Stimulated activated naive CD4-positive, alpha-beta T cell treated with Interleukin-2 at 50 U/mL for 16 hours (primary cell): ENCODE results near the gene DNAAF5.

Experiments
- DNase-seq: peaks from one replicate; lab custom pipeline; 2025; lab: John Stamatoyannopoulos, UW

Gene DNAAF5

DNA sequence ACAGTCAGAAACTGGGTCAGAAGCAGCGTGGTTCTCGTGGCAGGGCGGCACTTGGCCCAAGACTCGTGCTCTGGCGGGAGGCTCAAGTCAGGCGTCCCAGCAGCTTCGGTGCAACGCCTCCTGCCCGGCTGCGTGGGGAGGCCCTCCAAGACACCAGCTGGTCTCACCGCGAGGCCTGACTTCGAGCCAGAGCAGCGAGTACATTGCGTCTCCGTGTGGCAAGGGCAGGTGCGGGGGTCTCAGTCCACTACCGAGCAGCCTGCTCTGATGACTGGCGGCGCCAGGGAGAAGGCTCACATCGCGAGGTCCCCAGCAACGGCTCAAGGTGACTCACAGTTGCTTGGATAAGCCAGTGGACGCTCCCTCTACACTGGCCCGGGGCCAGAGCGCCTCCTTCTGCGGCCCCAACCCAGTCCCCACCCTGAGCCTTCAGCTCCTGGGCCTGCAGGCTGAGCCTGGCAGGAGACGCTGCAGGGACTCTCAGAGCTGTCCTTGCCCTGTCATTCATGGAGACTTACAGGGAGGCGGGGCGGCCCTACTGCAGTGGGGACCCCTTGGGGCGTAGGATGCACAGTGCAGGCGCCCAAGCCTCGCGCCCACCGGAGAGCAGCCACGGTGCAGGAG lies 42.5 kb downstream of the DNAAF5 start:
- no peak for DNase-seq

DNA sequence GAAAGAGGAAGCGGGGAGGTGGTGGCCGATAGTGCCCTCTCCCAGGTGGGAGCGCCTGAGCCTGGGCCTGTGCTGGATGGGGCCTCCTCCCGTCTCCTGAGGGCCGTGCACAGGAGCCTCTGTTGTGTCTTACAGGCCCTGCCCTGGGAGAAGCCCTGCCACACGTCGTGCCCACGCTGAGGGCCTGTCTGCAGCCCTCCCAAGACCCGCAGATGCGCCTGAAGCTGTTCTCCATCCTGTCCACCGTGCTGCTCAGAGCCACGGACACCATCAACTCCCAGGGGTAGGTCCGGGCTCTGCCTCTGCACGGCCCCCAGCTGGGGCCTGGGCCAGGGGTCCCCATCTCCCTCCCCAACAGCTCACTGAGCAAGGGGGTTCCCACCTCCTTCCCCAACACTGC lies 43.8 kb downstream of the DNAAF5 start:
- no peak for DNase-seq

DNA sequence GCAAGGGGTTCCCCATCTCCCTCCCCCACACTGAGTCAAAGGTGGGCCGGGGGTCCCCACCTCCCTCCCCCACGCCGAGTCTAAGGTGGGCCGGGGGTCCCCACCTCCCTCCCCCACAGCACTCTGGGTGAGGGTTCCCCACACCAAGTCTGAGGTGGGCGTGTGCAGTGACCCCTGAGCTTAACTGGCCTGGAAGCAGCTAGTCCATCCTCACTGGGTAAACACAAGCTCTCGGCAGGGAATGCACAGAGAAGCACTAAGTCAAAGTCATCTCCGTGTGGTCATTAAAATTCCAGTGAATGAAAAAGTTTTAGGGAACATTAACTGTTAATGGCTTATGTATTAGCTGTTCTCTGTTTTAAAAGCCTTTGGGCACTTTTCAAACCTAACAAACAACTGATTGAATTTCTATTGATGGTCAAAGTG lies 44.3 kb downstream of the DNAAF5 start:
- no peak for DNase-seq

DNA sequence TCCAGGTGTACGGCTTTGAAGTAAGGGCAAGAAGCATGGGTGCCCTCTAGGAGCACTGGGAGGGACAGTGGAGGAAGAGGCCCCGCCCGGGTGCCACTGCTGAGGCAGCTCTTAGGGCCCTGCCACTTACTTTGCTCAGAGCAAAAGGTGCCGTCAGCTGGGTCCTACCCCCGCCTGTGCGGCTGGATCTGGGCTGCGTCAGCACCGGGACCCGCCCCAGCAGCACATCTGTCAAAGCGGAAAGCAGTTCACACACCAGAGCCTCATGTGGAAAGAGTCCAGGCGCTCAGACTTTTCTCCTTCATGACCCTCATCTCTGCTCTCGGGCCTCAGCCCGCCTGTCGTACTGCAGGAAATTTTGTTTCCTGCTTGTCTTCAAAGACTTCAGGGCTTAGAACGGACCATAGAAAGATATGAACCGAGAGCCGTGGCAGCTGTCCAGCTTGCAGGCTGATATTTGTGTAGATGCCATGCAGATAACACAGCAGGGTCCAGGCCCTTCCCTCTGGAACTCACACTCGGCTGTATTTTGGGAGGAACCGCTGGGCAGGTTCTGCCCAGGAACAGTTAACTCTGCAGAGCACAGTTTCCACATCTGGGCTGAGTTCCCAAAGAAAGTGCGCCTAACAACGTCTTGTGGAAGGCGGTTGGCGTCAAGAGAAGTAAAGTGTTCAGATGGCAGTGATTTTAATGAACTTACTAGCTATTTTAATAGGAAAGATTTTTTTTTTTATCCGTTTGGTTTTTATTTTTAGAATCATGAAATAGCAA lies 44.9 kb downstream of the DNAAF5 start:
- DNase-seq: no peak

DNA sequence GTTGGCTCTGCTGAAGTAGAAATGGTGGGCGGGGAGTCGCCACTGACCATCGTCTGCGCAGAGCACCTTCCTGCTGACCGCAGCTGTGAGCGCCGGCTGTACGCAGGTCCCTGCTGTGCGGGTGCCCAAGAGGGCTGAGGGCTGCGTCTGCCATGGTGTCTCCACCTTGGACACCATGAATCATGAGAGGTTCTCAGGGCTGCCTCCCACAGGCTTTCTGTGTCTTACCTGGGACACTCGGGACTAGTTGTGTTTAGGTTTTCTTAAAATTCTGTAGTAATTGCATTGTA lies 45.5 kb downstream of the DNAAF5 start:
- no peak for DNase-seq

DNA sequence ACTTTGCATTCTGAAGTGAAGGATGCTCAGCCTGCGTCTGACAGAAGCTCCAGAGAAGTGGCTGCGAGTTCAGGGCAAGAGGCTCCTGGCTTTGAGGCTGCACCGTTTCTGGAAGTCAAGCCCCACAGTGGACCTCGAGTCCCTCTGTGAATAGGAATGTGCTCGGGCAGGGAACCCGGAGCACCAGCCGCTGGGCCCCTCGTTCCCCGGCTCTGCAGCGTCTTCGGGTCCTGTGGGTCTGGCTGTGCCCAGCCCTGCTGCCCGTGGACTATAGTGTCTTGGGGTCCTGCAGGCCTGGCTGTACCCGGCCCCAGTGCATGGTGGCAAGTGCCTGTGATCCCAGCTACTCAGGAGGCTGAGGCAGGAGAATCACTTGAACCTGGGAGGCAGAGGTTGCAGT lies 45.9 kb downstream of the DNAAF5 start:
- DNase-seq: no peak

DNA sequence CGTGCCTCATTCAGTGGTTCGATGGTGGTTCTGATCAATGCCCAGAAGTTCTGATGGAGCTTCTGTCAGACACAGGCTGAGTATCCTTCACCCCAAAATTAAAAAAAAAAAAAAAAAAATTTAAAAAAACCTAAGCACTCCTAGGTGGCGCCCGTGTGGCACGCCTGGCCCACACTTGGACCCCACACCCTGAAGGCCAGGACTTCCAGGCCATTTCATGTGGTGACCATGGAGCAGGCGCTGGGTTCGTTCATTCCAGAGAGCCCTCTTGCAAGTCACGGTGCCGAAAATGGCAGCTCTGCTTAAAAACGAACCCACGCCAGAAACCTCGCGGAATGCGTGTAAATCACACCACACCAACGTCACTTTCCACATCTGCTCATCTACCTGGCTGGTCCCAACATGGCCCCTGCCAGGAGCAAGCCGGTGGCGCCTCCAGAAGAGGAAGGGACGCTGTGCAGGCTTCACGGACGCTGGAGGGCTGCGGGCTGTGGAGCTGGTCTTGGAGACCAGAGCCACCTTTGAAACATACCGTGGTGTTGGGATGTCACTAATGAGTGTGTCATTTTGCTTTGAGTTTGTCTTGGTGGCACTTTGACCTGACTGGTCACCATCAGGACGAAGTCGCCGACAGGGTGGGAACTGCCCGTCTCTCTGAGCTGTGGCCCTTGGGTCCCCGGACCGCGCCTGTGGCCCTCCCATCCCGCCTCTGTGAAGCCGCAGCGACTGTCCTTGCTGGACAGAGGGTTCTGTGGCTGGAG lies 46.5 kb downstream of the DNAAF5 start:
- DNase-seq: no peak

DNA sequence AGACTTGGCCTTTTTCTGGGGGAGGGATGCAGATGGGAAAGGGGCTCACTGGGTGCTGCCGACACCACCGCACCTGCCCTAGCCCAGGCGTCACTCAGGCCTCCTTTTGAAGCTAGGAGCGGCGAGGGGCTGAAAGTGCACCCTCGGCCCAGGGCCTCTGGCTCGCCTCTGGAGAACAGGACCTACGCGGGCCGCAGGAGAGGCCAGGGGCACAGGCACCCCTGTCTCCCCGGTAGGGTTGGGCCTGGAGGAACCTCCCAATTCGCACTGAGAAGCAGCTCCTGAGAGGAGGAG lies 47.1 kb downstream of the DNAAF5 start:
- DNase-seq: no peak

DNA sequence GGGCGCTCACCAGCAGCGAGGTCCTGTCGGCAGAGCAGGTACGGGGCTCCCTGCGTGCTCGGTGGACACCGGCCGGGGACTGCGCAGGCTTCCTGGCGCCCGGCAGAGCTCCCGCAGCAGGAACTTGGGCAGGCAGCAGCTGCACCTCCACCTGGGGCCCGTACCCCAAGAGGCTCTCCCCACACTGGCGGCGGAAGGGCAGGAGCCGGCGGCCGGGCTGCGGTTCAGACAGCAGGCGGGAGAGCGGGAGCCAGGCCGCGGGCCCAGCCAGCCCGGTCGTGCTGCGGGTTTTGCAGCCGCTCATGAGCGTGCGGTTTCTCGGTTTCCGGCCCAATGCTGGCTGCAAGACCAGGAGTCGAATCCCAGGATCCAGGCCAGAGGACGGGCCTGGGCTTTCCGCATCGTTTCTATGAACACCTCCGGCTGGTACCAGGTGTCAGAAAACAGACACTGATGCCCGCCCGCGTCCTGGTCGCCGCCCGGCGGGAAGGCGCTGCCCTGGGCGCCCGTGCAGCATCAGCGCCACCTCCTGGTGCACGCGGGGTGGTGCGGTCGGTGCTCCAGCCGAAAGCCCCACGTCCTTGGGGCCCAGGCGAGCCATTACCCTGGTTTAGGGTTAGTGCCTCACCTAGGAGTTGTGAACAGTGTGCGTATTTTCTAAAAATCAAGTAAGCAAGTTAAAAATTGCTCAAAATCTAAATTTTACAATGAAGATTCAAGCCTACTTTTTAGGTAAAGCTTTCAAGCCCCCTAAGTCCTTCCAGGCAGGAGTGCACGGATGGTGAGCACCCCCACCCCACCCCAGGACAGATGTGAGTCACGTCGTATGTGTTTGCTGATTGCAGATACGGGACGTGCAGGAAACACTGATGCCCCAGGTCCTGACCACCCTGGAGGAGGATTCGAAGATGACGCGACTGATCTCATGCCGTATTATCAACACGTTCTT lies 47.9 kb downstream of the DNAAF5 start:
- peak; percentile 41 for DNase-seq

DNA sequence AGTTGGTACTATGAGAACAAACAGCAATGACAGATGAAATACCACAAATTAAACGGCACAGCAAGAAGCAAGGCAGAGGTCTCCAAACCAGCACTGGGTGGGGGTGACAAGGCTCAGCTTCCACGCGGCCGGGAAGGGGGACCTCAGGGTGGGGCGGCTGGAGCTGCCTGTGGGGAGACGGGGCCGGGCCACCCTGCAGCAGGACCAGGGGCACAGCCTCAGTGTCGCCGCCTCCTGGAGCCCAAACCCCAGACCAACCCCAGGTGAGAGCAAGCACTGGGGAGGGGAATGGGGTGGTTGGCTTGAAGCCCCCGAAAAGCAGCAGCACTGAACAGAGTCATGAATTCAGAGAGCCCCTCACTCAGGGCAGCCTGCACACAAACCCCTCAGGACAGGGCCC lies 49.9 kb downstream of the DNAAF5 start:
- DNase-seq: no peak

DNA sequence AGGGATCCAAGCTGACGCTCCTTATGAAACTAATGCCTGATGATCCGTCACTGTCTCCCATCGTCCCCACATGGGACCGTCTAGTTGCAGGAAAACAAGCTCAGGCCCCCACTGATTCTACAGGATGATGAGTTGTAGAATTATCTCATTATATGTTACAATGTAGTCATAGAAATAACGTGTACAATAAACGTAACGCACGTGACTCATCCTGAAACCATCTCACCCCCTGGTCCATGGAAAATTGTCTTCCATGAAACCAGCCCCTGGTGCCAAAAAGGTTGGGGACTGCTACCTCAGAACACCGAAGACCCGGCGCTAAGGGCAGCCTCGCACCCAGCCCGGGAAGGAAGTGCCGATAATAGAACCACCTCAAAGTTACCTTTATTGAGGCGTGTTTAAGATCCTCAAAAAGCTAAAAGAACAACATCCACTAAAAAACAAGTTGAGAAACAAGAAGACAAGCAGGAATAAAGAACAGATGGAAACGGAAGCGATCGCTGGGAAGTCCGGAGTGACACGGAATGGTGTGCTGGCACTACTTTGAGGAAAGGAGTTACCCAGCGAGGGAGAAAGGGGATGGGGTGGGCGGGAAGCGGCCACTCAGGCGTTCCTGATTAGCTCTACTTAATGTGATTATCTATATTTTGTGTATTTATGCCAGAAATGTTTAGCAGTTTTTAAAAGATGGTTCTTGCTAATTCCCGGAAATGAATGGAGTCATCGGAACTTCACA lies 50.7 kb downstream of the DNAAF5 start:
- no peak for DNase-seq

DNA sequence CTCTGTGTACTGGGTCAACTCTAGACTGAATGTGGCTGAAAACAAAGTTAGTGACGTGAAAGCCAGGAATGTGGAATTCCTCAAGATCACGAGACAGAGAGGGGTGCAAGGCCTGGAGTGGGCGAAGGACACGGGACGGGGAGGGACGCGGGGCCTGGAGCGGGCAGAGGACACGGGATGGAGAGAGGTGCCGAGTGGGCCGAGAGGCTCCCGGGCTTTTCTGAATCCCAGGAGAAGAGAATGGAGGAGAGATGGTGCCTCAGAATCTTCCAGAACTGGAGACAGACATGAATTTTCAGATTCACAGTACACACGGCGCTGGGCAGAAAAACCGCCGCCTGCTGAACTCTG lies 51.2 kb downstream of the DNAAF5 start:
- no peak for DNase-seq

DNA sequence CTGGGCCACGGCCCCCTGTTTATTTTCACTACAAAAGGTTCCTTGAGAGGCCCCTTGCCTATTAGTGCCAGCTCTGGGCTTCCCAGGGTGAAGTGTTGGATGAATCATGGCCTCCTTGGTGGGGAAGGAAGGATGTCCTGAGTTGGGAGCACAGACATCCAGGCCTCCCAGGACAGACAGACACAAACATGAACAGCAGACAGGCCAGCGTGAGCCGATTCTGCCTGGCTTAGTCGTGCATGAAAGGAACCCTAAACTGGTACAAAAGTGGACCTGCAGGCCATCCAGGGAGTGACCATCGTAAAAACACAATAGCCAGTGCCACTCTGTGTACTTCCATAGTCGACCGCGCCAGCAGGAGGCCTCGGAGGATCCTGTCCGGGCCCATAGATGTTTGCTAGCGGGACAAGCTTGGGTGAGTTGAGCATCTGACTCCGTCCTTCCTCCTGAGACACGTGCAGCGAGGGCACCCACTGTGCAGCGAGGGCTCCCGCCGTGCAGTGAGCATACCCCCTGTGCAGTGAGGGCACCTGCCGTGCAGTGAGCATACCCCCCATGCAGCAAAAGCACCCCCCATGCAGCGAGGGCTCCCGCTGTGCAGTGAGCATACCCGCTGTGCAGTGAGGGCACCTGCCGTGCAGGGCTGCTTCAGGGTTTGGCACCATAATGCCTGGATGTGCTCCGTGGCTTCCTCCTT lies 51.9 kb downstream of the DNAAF5 start:
- DNase-seq: no peak

DNA sequence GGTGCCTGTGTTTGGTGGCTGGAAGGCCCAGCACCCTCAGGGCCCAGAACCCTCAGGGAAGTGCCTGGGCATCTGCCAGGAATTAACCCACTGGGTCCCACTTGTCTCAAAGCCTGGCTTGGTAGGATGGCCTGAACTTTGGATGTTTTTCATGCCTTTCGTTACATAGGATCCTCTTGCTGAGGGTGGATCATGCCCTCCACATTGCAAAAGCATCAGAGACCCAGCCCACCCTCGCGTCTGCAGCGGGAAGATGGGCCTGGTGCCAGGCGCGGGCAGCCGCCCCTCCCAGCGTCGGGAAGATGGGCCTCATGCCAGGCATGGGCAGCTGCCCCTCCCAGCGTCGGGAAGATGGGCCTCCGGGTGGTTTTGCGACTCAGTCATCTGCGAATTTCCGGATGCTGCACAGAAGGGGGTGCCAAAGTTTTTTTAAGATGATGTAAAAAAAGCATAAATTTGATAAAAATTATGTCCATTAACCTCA lies 52.5 kb downstream of the DNAAF5 start:
- DNase-seq: no peak

DNA sequence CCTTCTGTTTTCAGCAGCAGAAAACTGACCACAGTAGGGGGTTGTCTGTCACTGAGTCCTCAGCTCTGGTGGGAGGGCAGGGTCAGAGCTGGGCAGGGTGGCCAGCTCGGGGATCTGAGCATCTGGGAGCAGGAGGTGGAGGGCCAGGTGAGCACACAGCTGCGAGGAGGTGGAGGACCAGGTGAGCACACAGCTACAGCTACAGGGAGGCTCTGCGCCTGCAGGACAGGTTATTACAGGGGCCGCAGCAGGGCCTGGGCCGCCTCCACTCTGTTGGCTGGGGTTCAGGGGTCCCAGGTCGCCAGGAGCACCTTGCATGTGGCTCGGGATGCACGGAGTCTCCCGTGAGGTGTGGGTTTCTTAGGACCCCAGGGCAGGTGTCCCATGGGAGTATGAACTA lies 53.0 kb downstream of the DNAAF5 start:
- DNase-seq: no peak

DNA sequence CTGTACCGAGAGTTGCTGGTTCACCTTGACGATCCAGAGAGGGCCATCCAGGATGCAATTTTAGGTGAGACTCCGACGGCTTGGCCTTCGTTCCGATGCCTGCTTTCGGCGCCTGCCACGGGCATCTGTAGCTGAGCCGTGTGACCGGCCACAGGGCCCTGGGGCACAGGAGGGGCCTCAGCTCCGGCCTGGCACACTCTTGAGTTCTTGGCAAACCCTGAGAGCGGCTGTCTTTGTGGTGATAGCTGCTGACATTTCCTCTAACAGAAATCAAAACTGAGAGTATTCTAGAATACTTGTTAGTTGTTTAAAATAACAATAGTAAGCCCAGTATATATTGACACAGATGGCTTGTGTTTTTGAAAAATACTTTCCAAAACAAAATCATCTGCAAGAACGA lies 53.6 kb downstream of the DNAAF5 start:
- DNase-seq: no peak

DNA sequence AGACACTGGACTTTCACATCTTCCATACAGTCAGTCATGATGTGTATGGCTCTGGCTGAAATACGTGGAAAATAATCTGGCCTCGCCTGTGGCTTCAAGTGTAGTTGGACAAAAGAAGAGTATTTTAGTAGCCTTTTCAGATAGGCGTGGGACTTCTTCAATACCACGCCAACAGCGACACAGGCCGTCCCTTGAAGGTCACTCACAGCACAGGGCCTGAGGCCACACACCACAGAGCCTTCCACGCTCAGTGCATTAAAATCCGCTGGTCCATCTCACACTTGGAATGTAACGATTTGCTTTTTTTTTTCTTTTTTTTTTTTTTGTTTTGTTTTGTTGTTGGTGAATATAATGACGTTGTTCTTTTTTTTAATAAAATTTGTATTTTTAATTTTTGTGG lies 54.0 kb downstream of the DNAAF5 start:
- DNase-seq: no peak

DNA sequence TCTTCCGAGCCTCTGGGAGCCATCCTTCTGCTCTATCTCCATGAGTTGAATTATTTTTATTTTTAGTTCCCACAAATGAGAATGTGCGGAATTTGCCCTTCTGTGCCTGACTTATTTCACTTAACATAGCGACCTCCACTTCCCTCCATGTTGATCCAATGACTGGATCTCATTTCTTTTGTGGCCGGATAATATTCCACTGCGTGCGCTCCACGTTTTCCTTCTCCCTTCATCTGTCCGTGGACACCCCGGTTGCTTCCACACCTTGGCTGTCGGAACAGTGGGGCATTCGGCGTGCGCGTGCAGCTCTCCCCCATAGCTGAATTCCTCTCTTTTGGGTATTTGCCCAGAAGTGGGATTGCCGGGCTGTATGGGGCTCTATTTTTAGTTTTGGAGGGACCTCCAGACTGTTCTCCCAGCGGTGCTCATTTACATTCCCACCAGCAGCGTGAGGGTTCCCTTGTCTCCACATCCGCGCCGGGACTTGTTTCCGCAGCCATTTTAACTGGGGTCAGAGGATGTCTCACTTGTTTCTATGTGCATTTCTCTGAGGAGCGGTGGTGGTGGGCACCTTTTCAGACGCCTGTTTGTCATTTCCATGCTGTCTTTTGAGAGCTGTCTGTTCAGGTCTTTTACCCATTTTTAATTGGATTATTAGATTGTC lies 54.8 kb downstream of the DNAAF5 start:
- DNase-seq: no peak

DNA sequence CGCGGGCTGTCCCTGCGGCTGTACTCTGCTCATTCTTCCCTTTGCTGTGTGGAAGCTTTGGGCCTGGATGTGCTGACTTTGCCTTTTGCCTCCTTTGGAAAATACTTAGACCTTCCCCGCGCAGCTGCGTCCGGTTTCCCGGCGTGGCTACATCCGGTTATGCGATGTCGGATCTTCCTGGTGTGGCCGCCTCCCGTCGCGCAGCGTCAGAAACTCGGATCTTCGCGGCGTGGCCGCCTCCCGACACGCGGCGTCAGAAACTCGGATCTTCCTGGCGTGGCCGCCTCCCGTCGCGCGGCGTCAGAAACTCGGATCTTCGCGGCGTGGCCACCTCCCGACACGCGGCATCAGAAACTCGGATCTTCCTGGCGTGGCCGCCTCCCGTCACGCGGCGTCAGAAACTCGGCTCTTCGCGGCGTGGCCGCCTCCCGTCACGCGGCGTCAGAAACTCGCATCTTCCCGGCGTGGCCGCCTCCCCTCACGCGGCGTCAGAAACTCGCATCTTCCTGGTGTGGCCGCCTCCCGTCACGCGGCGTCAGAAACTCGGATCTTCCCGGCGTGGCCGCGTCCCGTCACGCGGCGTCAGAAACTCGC lies 55.5 kb downstream of the DNAAF5 start:
- no peak for DNase-seq
